ENCODE measurements around the gene FMN1. TPM values are rescaled to one million over a fixed set of nuclear protein-coding genes. Genes with fewer than 3 reads are reported as not detected.

The FMN1 gene
- total RNA-seq, 2 donors from 2014 or later: 26.9 to 27.5 TPM

- no peak for ATAC-seq (ENCODE audit: insufficient number of reproducible peaks, low FRiP score, low read depth)
- H3K27me3 ChIP-seq (replicated peaks; ENCODE audit: insufficient read depth): no peaks in the 10 kb centered on the region
- DNase-seq (ENCODE audit: low spot score): no peak
- TF ChIP-seq CTCF (IDR thresholded peaks at IDR 0.05): no peak
- no peaks in the 10 kb centered on the region for H3K36me3 ChIP-seq
- no peak overlapping the region for H3K27ac ChIP-seq
- peaks cover 3 to 8% of the 10 kb centered on the region in 2 donors for H3K4me1 ChIP-seq (ENCODE audit: control insufficient read depth in 1 of 2, low read depth in 2 of 2)
- no peaks in the 10 kb centered on the region for H3K9me3 ChIP-seq
- H3K4me3 ChIP-seq: no peak overlapping the region
Observed at GRCh38 chr15:33124279-33124678, 70.2 kb downstream of the FMN1 start.

- H3K4me3 ChIP-seq: no peak overlapping the region
- no peak for ATAC-seq (ENCODE audit: insufficient number of reproducible peaks, low FRiP score, low read depth)
- no peak for TF ChIP-seq CTCF (IDR thresholded peaks at IDR 0.05)
- H3K27me3 ChIP-seq (replicated peaks; ENCODE audit: insufficient read depth): no peaks in the 10 kb centered on the region
- no peaks in the 10 kb centered on the region for H3K36me3 ChIP-seq
- no peak overlapping the region for H3K27ac ChIP-seq
- H3K4me1 ChIP-seq (ENCODE audit: control insufficient read depth in 1 of 2, low read depth in 2 of 2): peaks cover 0 to 7% of the 10 kb centered on the region in 2 donors
- DNase-seq (ENCODE audit: low spot score): no peak
- no peaks in the 10 kb centered on the region for H3K9me3 ChIP-seq
Observed at GRCh38 chr15:33119865-33120264, 74.6 kb downstream of the FMN1 start.

- H3K4me3 ChIP-seq: no peak overlapping the region
- TF ChIP-seq CTCF (IDR thresholded peaks at IDR 0.05): no peak
- no peaks in the 10 kb centered on the region for H3K27me3 ChIP-seq (replicated peaks; ENCODE audit: insufficient read depth)
- H3K9me3 ChIP-seq: no peaks in the 10 kb centered on the region
- DNase-seq (ENCODE audit: low spot score) (no peak), ATAC-seq (ENCODE audit: insufficient number of reproducible peaks, low FRiP score, low read depth) (no peak)
- no peak overlapping the region for H3K27ac ChIP-seq
- H3K36me3 ChIP-seq: no peaks in the 10 kb centered on the region
- H3K4me1 ChIP-seq (ENCODE audit: control insufficient read depth in 1 of 2, low read depth in 2 of 2): peaks cover 0 to 7% of the 10 kb centered on the region in 2 donors
Observed at GRCh38 chr15:33119273-33119672, 75.2 kb downstream of the FMN1 start.

GRCh38 chr15:33116198-33116597 is 78.3 kb downstream of the FMN1 start:
- ATAC-seq (ENCODE audit: insufficient number of reproducible peaks, low FRiP score, low read depth): no peak
- Histone ChIP-seq H3K9me3 (no peaks in the 10 kb centered on the region), H3K27ac (no peak overlapping the region)

GRCh38 chr15:33115191-33115861 is 79.2 kb downstream of the FMN1 start:
- Histone ChIP-seq H3K4me3 (no peak overlapping the region), H3K9me3 (no peaks in the 10 kb centered on the region), H3K4me1 (ENCODE audit: control insufficient read depth in 1 of 2, low read depth in 2 of 2) (peaks cover 0 to 7% of the 10 kb centered on the region in 2 donors), H3K27me3 (replicated peaks; ENCODE audit: insufficient read depth) (no peaks in the 10 kb centered on the region), H3K36me3 (no peaks in the 10 kb centered on the region), H3K27ac (no peak overlapping the region)
- no peak for TF ChIP-seq CTCF (IDR thresholded peaks at IDR 0.05)
- DNase-seq (ENCODE audit: low spot score) (no peak), ATAC-seq (ENCODE audit: insufficient number of reproducible peaks, low FRiP score, low read depth) (no peak)

More at GRCh38 chr15:33116198-33116597, 78.3 kb downstream of the FMN1 start:
- Histone ChIP-seq H3K4me1 (ENCODE audit: control insufficient read depth in 1 of 2, low read depth in 2 of 2) (peaks cover 0 to 7% of the 10 kb centered on the region in 2 donors), H3K36me3 (no peaks in the 10 kb centered on the region), H3K27me3 (replicated peaks; ENCODE audit: insufficient read depth) (no peaks in the 10 kb centered on the region), H3K4me3 (no peak overlapping the region)
- TF ChIP-seq CTCF (IDR thresholded peaks at IDR 0.05): no peak
- DNase-seq (ENCODE audit: low spot score): no peak
